NCI-H82 treated with DMSO at 0.1 percent for 48 hours (cell line): Measurements from ENCODE around the gene NECTIN2.
"Not testable (repeated sequence)": the region's sequence is repeated elsewhere in the genome, so short reads cannot be mapped to it uniquely, and the experiment has no call there.

Experiments used
- DNase-seq: peaks from one replicate; lab custom pipeline; 2025; ENCODE audit not compliant: unreplicated experiment; lab: John Stamatoyannopoulos, UW

Gene NECTIN2

GRCh38 chr19:44904426-44904994 is 58.4 kb downstream of the NECTIN2 start:
- no peak for DNase-seq

GRCh38 chr19:44905437-44906160 is 59.5 kb downstream of the NECTIN2 start, which contains the start of gene APOE:
Gene APOE, plus strand, starts transcription at chr19:44905796. Its CDS starts 829 bp downstream, at chr19:44906625.
- DNase-seq, result no peak

GRCh38 chr19:44907613-44908012 is 61.5 kb downstream of the NECTIN2 start:
- no peak for DNase-seq

- no peak for DNase-seq
Measured at GRCh38 chr19:44908074-44908835, 62.2 kb downstream of the NECTIN2 start.

GRCh38 chr19:44908836-44909261 is 62.8 kb downstream of the NECTIN2 start:
- no peak for DNase-seq

- no peak for DNase-seq
Measured at GRCh38 chr19:44909775-44910174, 63.7 kb downstream of the NECTIN2 start.

- not testable (repeated sequence) for DNase-seq
Measured at GRCh38 chr19:44911896-44912295, 65.8 kb downstream of the NECTIN2 start.

- no peak for DNase-seq
Measured at GRCh38 chr19:44912854-44913253, 66.8 kb downstream of the NECTIN2 start.

GRCh38 chr19:44913512-44914432 is 67.7 kb downstream of the NECTIN2 start:
- DNase-seq, result not testable (repeated sequence)

- peak; percentile 84 for DNase-seq
Measured at GRCh38 chr19:44914433-44915206, 68.5 kb downstream of the NECTIN2 start, which contains the start of gene APOC1. Gene APOC1, plus strand, starts transcription at chr19:44914608. Its CDS starts 284 bp downstream, at chr19:44914892.

- DNase-seq, result no peak
Measured at GRCh38 chr19:44924243-44924725, 78.2 kb downstream of the NECTIN2 start.

GRCh38 chr19:44925114-44925891 is 79.2 kb downstream of the NECTIN2 start:
- DNase-seq, result no peak

GRCh38 chr19:44926245-44927077 is 80.4 kb downstream of the NECTIN2 start:
- not testable (repeated sequence) for DNase-seq

- DNase-seq, result no peak
Measured at GRCh38 chr19:44927746-44928145, 81.6 kb downstream of the NECTIN2 start.

GRCh38 chr19:44930088-44930487 is 84.0 kb downstream of the NECTIN2 start:
- no peak for DNase-seq

- DNase-seq, result no peak
Measured at GRCh38 chr19:44931541-44931940, 85.4 kb downstream of the NECTIN2 start.
